GM12878 (cell line): Measurements from ENCODE around the gene PHYH. TPM values are rescaled to one million over a fixed set of nuclear protein-coding genes. Genes with fewer than 3 reads are reported as not detected.

Experiments
- ATAC-seq: fragments of 200-7000 bp; cut with Tn5 transposase; 3 replicates; pipeline ENCODE4 v1.9.1; 2020; ENCODE audit warnings: mild to moderate bottlenecking, moderate library complexity
- BruUV-seq: library from RNA; stranded (reverse); fragments of 400-500 nt; replicated peaks from 2 replicates; lab custom pipeline; 2021; lab: Mats Ljungman, UMichigan
- CTCF ChIA-PET: fragments of 300-600 bp; sonication (Branson Sonifier 250); formaldehyde crosslinking; extraction: SDS; loops from one replicate; lab custom pipeline; 2021; ENCODE audit warnings: inconsistent platforms; lab: Yijun Ruan, JAX
- POLR2A ChIA-PET: fragments of 350-600 bp; formaldehyde crosslinking; extraction: SDS; loops from one replicate; lab custom pipeline; 2021; ENCODE audit warnings: inconsistent platforms; lab: Charles Lee
- RAD21 ChIA-PET: fragments of 300-600 bp; sonication (Branson Sonifier 250); formaldehyde crosslinking; loops from one replicate; lab custom pipeline; 2023; ENCODE audit warnings: antibody characterized with exemption; ENCODE audit not compliant: unreplicated experiment; lab: Charles Lee
- SMC1A ChIA-PET: fragments of 300-600 bp; sonication (Branson Sonifier 250); formaldehyde crosslinking; loops from one replicate; lab custom pipeline; 2023; ENCODE audit not compliant: unreplicated experiment, uncharacterized antibody; lab: Charles Lee
- DNase-seq: peaks from one replicate; pipeline ENCODE4 v3.0.0-alpha.2; 2011; ENCODE audit warnings: low read depth, low spot score
- FAIRE-seq: peaks from 3 replicates; lab custom pipeline; 2011; peaks lifted over from hg19 to GRCh38; lab: Jason Lieb, UNC
- H2AFZ ChIP-seq: 2 replicates; pipeline ENCODE4 v1.6.0; 2011; ENCODE audit warnings: low read depth, low read length, control low read depth; ENCODE audit not compliant: control insufficient read depth
- H3K27ac ChIP-seq: 2 replicates; pipeline ENCODE4 v1.5.1; 2011; ENCODE audit warnings: control low read depth; ENCODE audit not compliant: control insufficient read depth, insufficient read depth
- H3K27me3 ChIP-seq, 2 experiments: replicated peaks in 1 of 2; 2 replicates each; pipeline versions ENCODE4 v1.6.0 to v1.6.1; 2011; ENCODE audit warnings: low read length in 1 of 2; ENCODE audit not compliant: control insufficient read depth in 2 of 2, insufficient read depth in 2 of 2
- H3K36me3 ChIP-seq, 2 experiments: 2 replicates each; pipeline ENCODE4 v1.5.1; 2011; ENCODE audit warnings: low read length in 1 of 2; ENCODE audit not compliant: control insufficient read depth in 2 of 2, insufficient read depth in 2 of 2
- H3K4me1 ChIP-seq: 2 replicates; pipeline ENCODE4 v1.6.1; 2011; ENCODE audit warnings: mild to moderate bottlenecking, low read length, moderate library complexity, mixed read lengths; ENCODE audit not compliant: control insufficient read depth, insufficient read depth
- H3K4me2 ChIP-seq: 2 replicates; pipeline ENCODE4 v1.6.0; 2011; ENCODE audit warnings: control low read depth; ENCODE audit not compliant: control insufficient read depth, insufficient read depth
- H3K4me3 ChIP-seq: fragments of 200-600 bp; sonication (generic); 2 replicates; pipeline ENCODE4 v1.5.1; 2016
- H3K79me2 ChIP-seq: 2 replicates; pipeline ENCODE4 v1.6.0; 2011; ENCODE audit warnings: low read length; ENCODE audit not compliant: control insufficient read depth, insufficient read depth
- H3K9ac ChIP-seq: 2 replicates; pipeline ENCODE4 v1.8.0; 2011; ENCODE audit warnings: low read length, control low read depth, mixed read lengths; ENCODE audit not compliant: control insufficient read depth, insufficient read depth
- H3K9me3 ChIP-seq: replicated peaks from 3 replicates; pipeline ENCODE4 v1.5.1; 2011; ENCODE audit warnings: mild to moderate bottlenecking, low read length; ENCODE audit not compliant: control insufficient read depth, insufficient read depth
- H4K20me1 ChIP-seq: 2 replicates; pipeline ENCODE4 v1.6.0; 2011; ENCODE audit not compliant: control insufficient read depth, insufficient read depth
- ASH2L ChIP-seq: fragments of 300-600, 200-600 bp; sonication (generic); IDR thresholded peaks from 2 replicates; pipeline ENCODE4 v1.6.1; 2017; ENCODE audit warnings: low read depth, mild to moderate bottlenecking, borderline replicate concordance
- CTCF ChIP-seq, 3 experiments: IDR thresholded peaks in 2 of 3; conservative IDR thresholded peaks in 1 of 3; 2 replicates each; pipeline ENCODE4 v1.5.1; 2011; ENCODE audit warnings: low read depth in 3 of 3, low read length in 3 of 3, mild to moderate bottlenecking in 3 of 3, control low read depth in 2 of 3, moderate library complexity in 2 of 3, inconsistent platforms in 1 of 3, mixed read lengths in 1 of 3; ENCODE audit not compliant: control insufficient read depth in 2 of 3, insufficient read depth in 1 of 3; ENCODE audit errors: extremely low read depth in 1 of 3
- EGR1 ChIP-seq, 2 experiments: IDR thresholded peaks; 1 replicate in 1 of 2; 2 replicates in 1 of 2; pipeline ENCODE4 v1.6.1; 2011 to 2012; ENCODE audit warnings: low read depth in 2 of 2, low read length in 2 of 2, borderline replicate concordance in 1 of 2, mild to moderate bottlenecking in 1 of 2, moderate library complexity in 1 of 2
- GATAD2B ChIP-seq: fragments of 450-650 bp; conservative IDR thresholded peaks from 2 replicates; pipeline ENCODE4 v1.6.1; 2017; ENCODE audit warnings: low read depth, mild to moderate bottlenecking, moderate library complexity
- HDAC2 ChIP-seq: fragments of 200-600 bp; sonication (generic); IDR thresholded peaks from 2 replicates; pipeline ENCODE4 v1.6.1; 2017
- IKZF2 ChIP-seq, 2 experiments: fragments of 450-650 bp; IDR thresholded peaks; 2 replicates each; pipeline ENCODE4 v1.6.1; 2017; ENCODE audit warnings: mild to moderate bottlenecking in 2 of 2, moderate library complexity in 2 of 2
- JUNB ChIP-seq: IDR thresholded peaks from 2 replicates; pipeline ENCODE4 v1.6.1; 2016; ENCODE audit warnings: antibody characterized with exemption, mild to moderate bottlenecking
- JUND ChIP-seq: IDR thresholded peaks from 2 replicates; pipeline ENCODE4 v1.6.1; 2012; ENCODE audit warnings: low read depth, mild to moderate bottlenecking, low read length, improper control_type of control experiment, moderate library complexity
- KDM1A ChIP-seq: fragments of 200-600 bp; sonication (generic); IDR thresholded peaks from 2 replicates; pipeline ENCODE4 v1.6.1; 2016; ENCODE audit warnings: borderline replicate concordance
- LARP7 ChIP-seq: fragments of 450-650 bp; IDR thresholded peaks from 2 replicates; pipeline ENCODE4 v1.6.1; 2017; ENCODE audit warnings: mild to moderate bottlenecking
- MEF2B ChIP-seq: fragments of 450-650 bp; IDR thresholded peaks from 2 replicates; pipeline ENCODE4 v1.6.1; 2018; ENCODE audit warnings: mild to moderate bottlenecking, moderate library complexity; ENCODE audit not compliant: partially characterized antibody, poor library complexity, severe bottlenecking
- MYC ChIP-seq: IDR thresholded peaks from 2 replicates; pipeline ENCODE4 v1.6.1; 2011; ENCODE audit warnings: mild to moderate bottlenecking, low read length, moderate library complexity, inconsistent platforms; ENCODE audit not compliant: insufficient read depth, insufficient replicate concordance, insufficient read length, severe bottlenecking
- NFXL1 ChIP-seq: fragments of 450-650 bp; IDR thresholded peaks from 2 replicates; pipeline ENCODE4 v1.6.1; 2017; ENCODE audit warnings: antibody characterized with exemption, mild to moderate bottlenecking, borderline replicate concordance
- POLR2A ChIP-seq: IDR thresholded peaks from 2 replicates; pipeline ENCODE4 v1.6.1; 2011; ENCODE audit warnings: low read depth, mild to moderate bottlenecking, low read length
- POLR2AphosphoS5 ChIP-seq: IDR thresholded peaks from 2 replicates; pipeline ENCODE4 v1.6.1; 2011; ENCODE audit warnings: mild to moderate bottlenecking, low read length, inconsistent platforms
- RELB ChIP-seq: fragments of 450-650 bp; IDR thresholded peaks from 2 replicates; pipeline ENCODE4 v1.6.1; 2017; ENCODE audit warnings: low read depth, mild to moderate bottlenecking, moderate library complexity
- STAT3 ChIP-seq: IDR thresholded peaks from 2 replicates; pipeline ENCODE4 v1.6.1; 2011; ENCODE audit warnings: low read depth, low read length, improper control_type of control experiment
- YY1 ChIP-seq: IDR thresholded peaks from 2 replicates; pipeline ENCODE4 v1.6.1; 2011; ENCODE audit warnings: low read depth, mild to moderate bottlenecking, low read length
- WGBS: methylation state at CpG from one replicate; pipeline ENCODE4 v1.1.6; 2016; ENCODE audit warnings: low lambda C conversion rate; ENCODE audit not compliant: insufficient replicate concordance, insufficient coverage; ENCODE audit errors: missing lambda C conversion rate; 5-methylcytosine and 5-hydroxymethylcytosine counted together
- in situ Hi-C: fragments of 300-500 bp; cut with MboI; formaldehyde crosslinking; loops from 9 replicates; pipeline ENCODE4 v1.14.3; 2018; ENCODE audit warnings: mixed read lengths
- intact Hi-C: fragments of 100-400 bp; cut with micrococcal nuclease; formaldehyde crosslinking; loops from one replicate; pipeline ENCODE4 v1.14.2; 2022; ENCODE audit not compliant: unreplicated experiment
- polyA plus RNA-seq, 11 experiments: library from polyadenylated mRNA; depleted of rRNA in 4 of 11; unstranded in 6 of 11; stranded (reverse) in 5 of 11; fragments of >200 nt; fragmentation: Nextera tagmentation in 4 of 11; fragmentation: Illumina TruSeq in 1 of 11; extraction: Ambion mirVana in 4 of 11; extraction: Trizol in 1 of 11; gene quantifications; 1 replicate in 1 of 11; 2 replicates in 10 of 11; pipeline versions ENCODE4 v1.2.1 to v1.2.3, GENCODE V29; 2011 to 2016; ENCODE audit warnings: inconsistent platforms in 2 of 11, missing spikeins in 2 of 11, low read depth in 1 of 11
- total RNA-seq, 4 experiments: library from RNA; depleted of rRNA in 3 of 4; stranded (reverse); fragments of >200 nt in 3 of 4; fragmentation: Illumina TruSeq in 1 of 4; extraction: Trizol in 1 of 4; gene quantifications; 2 replicates each; pipeline versions ENCODE4 v1.2.1 to v1.2.3, GENCODE V29; 2013 to 2021

PHYH gene
- total and polyA plus RNA-seq, 10 of the 15 experiments (the other 5 are each of a cell fraction or from before 2014, with no cell fraction given), result 3.2 to 10.3 (median 5.0) TPM

GRCh38 chr10:13348216-13349017 lies 48.6 kb upstream of the PHYH start, which contains the start of gene SEPHS1:
SEPHS1 (minus strand) TSS chr10:13348293; CDS start chr10:13344950, 3,343 bp downstream.
- ChIA-PET SMC1A (no interaction called here), CTCF (interaction anchor here (0.8 to 1.2 kb wide), 2 partner anchors 8 to 46 kb away, joined by 3 to 5 read pairs; no protein-coding TSS in a partner anchor), RAD21 (no interaction called here), POLR2A (interaction anchor here (0.7 kb wide), 1 partner anchor 455 kb away, joined by 3 read pairs; no protein-coding TSS in a partner anchor)
- ATAC-seq (peak; percentile 78), FAIRE-seq (no peak), DNase-seq (no peak)
- Histone ChIP-seq H3K9ac (peak within 1 kb of the TSS; percentile 92), H3K4me1 (peaks cover 20% of the 10 kb centered on the region), H4K20me1 (no peaks in the 10 kb centered on the region), H3K4me3 (peak within 1 kb of the TSS; percentile 81), H3K9me3 (no peaks in the 10 kb centered on the region), H3K27ac (peak within 1 kb of the TSS; percentile 77), H2AFZ (peak within 1 kb of the TSS; percentile 69), H3K27me3 (no peaks in the 10 kb centered on the region), H3K36me3 (no peaks in the 10 kb centered on the region), H3K79me2 (peaks cover 40% of the 10 kb centered on the region), H3K4me2 (peak within 1 kb of the TSS; percentile 98)
- TSS peak; percentile 84 for BruUV-seq
- intact Hi-C loops (loop anchor here (5.0 kb wide), 1 partner anchor 246 kb away; the partner anchor contains the start of gene OPTN), in situ Hi-C loops (no loop called here)
- WGBS, result under 1% methylated on average over 59 of the region's 65 CpGs
- TF ChIP-seq POLR2AphosphoS5 (peak; percentile 40; the same call in 1 of the 2 replicates), NFXL1 (no peak), RELB (peak; percentile 55; the same call in 1 of the 2 replicates), STAT3 (no peak), LARP7 (0 out of 2 replicates have a peak, but pooled peaks have one; percentile 33), CTCF (IDR thresholded peaks at IDR 0.05 in 2 of 3, conservative IDR thresholded peaks at IDR 0.05 in 1 of 3; ENCODE audit: control insufficient read depth in 2 of 3, extremely low read depth in 1 of 3, insufficient read depth in 1 of 3, low read depth in 3 of 3, low read length in 3 of 3) (peak in 1 of 3 experiments; percentile 11; a peak in 1 of 6 replicates), IKZF2 (IDR thresholded peaks at IDR 0.05) (peak in 1 of 2 experiments; percentile 12; a peak in 1 of 4 replicates), MEF2B (peak; percentile 43), MYC (no peak), GATAD2B (peak; percentile 42; the same call in 1 of the 2 replicates), EGR1 (IDR thresholded peaks at IDR 0.05; ENCODE audit: borderline replicate concordance in 1 of 2, low read depth in 2 of 2, low read length in 2 of 2) (peak in 1 of 2 experiments; percentile 22; a peak in 1 of 3 replicates), ASH2L (0 out of 2 replicates have a peak, but pooled peaks have one; percentile 50), KDM1A (no peak), JUND (no peak), HDAC2 (no peak), JUNB (no peak), YY1 (peak; percentile 49; the same call in 1 of the 2 replicates), POLR2A (peak; percentile 77)
